Stimulated activated CD8-positive, alpha-beta memory T cell treated with anti-CD3 and anti-CD28 coated beads, Interleukin-15, amount 100 ng/mL, for 4 hours (primary cell): ENCODE measurements around the gene MPC1.
"Not testable (repeated sequence)": the region's sequence is repeated elsewhere in the genome, so short reads cannot be mapped to it uniquely, and the experiment has no call there.

Experiments
- DNase-seq, 2 donors: peaks; one replicate each; pipeline ENCODE4 v3.0.0-alpha.2; 2020; ENCODE audit warnings: low read depth in 2 of 2

The MPC1 gene

DNA sequence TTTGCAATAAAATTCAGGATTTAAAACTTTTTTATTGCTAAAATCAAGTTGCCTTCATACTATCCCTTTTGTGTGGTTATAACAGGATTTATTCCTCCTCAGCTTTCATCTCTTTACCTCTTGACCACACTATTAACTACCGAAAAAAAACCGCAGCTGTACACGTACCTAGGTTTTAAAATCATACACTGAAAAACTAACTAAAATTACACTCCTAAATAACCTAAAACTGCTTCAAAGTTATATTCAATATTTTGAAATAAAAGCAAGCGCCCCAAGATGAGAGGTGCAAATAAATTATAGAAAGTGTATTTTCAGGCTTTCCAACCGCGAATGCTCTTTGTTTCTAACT is 1.4 kb downstream of the MPC1 start:
- no peak for DNase-seq

GRCh38 chr6:166379800-166380199 is 2.9 kb downstream of the MPC1 start:
- DNase-seq = no peak

GRCh38 chr6:166379103-166379586 is 3.6 kb downstream of the MPC1 start:
- no peak for DNase-seq

- DNase-seq = no peak
These were observed 5.0 kb downstream of the MPC1 start for GRCh38 chr6:166377721-166378120.

- no peak for DNase-seq
These were observed 7.7 kb downstream of the MPC1 start for GRCh38 chr6:166375013-166375412.

- no peak for DNase-seq
These were observed 12.3 kb downstream of the MPC1 start for GRCh38 chr6:166370489-166370888.

- no peak for DNase-seq
These were observed 13.0 kb downstream of the MPC1 start for GRCh38 chr6:166369782-166370181.

DNA sequence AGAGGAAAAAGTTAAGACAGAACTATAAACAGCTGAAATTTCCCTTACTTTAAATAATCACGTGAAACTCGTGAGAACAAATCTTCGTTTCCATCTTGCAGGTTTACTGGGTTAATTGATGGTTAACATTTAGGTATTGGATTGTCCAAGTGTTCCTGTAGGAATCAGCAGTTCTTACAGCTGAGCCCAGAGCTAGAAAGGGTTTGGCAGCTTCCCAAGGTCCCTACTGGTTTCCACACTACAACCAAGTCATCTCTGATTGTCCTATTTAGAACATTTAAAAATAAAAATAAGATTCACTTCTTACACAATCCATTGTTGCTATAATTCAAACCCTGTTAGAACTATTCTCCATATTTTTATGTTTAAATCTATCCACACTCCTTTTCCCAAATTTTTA is 15.8 kb downstream of the MPC1 start:
- no peak for DNase-seq

- no peak for DNase-seq
These were observed 16.9 kb downstream of the MPC1 start for GRCh38 chr6:166365806-166366205.

GRCh38 chr6:166365221-166365620 is 17.5 kb downstream of the MPC1 start:
- no peak for DNase-seq

DNA sequence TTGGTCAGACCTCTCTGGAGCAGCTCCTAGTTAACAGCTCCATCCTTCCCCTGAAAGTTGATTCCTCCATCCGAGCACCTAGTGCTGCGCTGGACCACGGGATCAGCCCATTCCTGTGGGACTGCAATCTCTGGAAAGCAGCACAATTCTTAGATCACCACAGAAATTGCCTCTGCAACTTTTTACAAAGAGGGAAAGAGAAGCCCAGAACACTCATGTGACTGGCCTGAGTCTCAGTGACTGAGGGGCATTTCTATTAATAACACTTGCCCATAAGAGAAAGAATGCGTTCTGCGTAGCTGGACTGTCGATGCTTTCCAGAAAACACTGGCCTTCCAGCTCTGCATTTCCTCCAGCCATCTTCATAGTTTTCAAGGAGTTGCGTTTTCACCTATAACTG is 18.3 kb downstream of the MPC1 start:
- no peak for DNase-seq

DNA sequence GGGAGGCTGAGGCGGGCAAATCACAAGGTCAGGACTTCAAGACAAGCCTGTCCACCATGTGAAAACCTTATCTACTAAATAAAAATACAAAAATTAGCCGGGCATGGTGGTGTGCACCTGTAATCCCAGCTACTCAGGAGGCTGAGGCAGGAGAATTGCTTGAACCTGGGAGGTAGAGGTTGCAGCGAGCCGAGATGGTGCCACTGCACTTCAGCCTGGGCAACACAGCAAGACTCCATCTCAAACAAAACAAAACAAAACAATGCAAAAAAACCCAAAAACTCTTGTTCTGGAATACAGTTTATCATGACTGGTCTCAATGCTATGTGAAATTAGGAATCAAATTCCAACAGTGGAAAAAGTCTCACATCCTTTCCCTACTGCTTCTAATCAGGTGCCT is 20.3 kb downstream of the MPC1 start:
- DNase-seq = not testable (repeated sequence)

GRCh38 chr6:166361077-166361429 is 21.7 kb downstream of the MPC1 start:
- no peak for DNase-seq

DNA sequence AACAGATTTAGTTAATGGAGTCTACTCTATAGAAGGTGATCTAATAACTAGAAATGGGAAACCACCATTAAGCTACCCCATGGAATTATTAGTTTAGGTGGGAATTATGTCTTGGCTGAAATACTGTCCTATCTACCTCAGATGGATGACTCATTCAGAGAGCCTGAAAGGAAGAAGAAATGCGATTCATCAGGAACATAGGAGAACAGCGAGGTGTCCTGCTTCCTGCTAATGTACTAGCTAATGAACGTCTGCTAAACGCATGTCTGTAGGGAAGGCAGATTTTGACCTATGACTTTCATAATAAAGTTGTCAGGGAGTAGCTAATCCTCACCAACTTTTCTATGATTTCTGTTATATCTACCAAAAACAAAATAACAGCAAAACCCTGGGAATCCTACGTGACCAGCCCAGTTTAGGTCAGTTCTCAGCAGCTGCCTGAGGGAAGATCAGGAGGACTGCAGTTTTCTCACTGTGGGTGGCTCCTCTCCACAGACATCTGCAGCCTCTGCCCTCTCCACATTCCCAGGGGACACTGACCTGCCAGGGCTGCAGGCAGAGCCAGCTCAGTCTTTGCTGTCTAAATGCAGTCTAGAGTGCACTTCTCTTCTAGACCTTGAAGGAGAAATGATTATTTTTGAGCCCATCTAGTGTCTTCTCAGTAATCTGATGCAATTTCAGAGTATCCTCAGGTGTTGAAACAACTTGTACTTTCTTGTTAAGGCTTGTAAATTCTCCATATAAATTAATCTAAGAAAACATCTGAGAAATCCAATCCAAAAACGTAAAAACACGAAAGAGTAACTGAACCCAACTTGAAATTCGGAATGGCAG is 22.3 kb downstream of the MPC1 start:
- DNase-seq = no peak

GRCh38 chr6:166355552-166355951 is 27.2 kb downstream of the MPC1 start:
- DNase-seq = no peak

- DNase-seq = no peak
These were observed 27.8 kb downstream of the MPC1 start for GRCh38 chr6:166354965-166355364.

DNA sequence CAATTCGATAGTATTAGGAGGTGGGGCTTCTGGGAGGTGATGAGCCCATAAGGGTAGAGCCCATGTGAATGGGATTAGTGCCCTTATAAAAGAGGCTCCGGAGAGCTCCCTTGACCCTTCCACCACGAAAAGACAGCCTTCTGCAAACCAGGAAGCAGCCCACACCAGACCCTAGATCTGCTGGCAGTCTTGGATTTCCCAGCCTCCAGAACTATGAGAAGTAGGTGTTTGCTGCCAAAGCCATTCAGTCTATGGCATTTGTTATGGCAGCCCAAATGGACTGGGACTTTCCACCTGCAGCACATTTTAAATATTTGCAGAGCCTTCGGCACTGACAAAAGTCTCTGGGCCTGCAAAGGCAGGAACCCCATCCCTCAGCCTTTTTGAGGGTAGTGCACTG is 28.6 kb downstream of the MPC1 start:
- no peak for DNase-seq

DNA sequence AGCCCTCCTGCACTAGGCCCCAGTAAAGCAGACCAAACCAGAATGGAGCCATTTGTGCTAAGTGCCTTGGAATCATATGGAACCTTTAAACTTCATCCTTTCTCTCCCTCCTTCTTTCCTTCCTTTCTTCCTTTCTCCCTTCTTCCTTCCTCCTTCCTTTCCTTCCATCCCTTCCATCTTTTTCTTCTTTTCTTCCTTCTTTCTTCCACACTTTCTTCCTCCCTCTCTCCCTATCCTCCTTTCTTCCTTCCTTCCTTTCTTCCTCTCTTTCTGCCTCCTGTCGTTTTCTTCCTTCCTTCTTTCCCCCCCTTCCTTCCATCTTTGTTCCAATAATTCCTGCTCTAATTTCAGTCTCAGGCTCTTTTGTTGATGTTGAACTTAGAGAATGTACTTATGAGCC is 29.2 kb downstream of the MPC1 start:
- DNase-seq = no peak

- no peak for DNase-seq
These were observed 29.8 kb downstream of the MPC1 start for GRCh38 chr6:166352923-166353322.

GRCh38 chr6:166351715-166352285 is 30.9 kb downstream of the MPC1 start:
- DNase-seq = no peak

DNA sequence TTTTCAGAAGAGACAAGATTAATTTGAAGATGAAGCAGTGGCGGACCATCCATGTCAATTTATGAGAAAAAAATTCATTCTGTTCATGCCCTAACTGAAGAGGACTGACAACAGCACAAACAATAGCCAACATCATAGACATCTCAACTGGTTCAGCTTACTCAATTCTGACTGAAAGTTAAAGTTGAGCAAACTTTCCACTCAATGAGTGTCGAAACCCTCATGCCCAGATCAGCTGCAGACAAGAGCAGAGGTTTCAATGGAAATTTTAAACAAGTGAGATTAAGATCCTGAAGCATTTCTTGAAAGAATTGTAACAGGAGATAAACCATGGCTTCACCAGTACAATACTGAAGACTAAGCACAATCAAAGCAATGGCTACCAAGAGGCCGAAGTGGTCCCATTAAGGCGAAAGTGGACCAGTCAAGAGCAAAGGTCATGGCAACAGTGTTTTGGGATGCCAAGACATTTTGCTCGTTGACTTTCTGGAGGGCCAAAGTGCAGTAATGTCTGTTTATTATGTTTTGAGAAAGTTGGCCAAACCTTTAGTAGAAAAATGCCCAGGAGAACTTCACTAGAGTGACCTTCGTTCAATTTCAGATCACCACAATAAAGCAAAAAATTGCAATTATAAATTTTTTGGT is 34.3 kb downstream of the MPC1 start:
- no peak for DNase-seq

- no peak for DNase-seq
These were observed 35.8 kb downstream of the MPC1 start for GRCh38 chr6:166346965-166347364.

GRCh38 chr6:166346449-166346848 is 36.3 kb downstream of the MPC1 start:
- DNase-seq = no peak
